GM12878 (cell line): ENCODE data around the gene SLC50A1. TPM values are rescaled to one million over a fixed set of nuclear protein-coding genes. Genes with fewer than 3 reads are reported as not detected.

Source experiments
- ATAC-seq: fragments of 200-7000 bp; cut with Tn5 transposase; 3 replicates; pipeline ENCODE4 v1.9.1; 2020; ENCODE audit warnings: mild to moderate bottlenecking, moderate library complexity
- BruUV-seq: library from RNA; stranded (reverse); fragments of 400-500 nt; replicated peaks from 2 replicates; lab custom pipeline; 2021; lab: Mats Ljungman, UMichigan
- CTCF ChIA-PET: fragments of 300-600 bp; sonication (Branson Sonifier 250); formaldehyde crosslinking; extraction: SDS; loops from one replicate; lab custom pipeline; 2021; ENCODE audit warnings: inconsistent platforms; lab: Yijun Ruan, JAX
- POLR2A ChIA-PET: fragments of 350-600 bp; formaldehyde crosslinking; extraction: SDS; loops from one replicate; lab custom pipeline; 2021; ENCODE audit warnings: inconsistent platforms; lab: Charles Lee
- RAD21 ChIA-PET: fragments of 300-600 bp; sonication (Branson Sonifier 250); formaldehyde crosslinking; loops from one replicate; lab custom pipeline; 2023; ENCODE audit warnings: antibody characterized with exemption; ENCODE audit not compliant: unreplicated experiment; lab: Charles Lee
- SMC1A ChIA-PET: fragments of 300-600 bp; sonication (Branson Sonifier 250); formaldehyde crosslinking; loops from one replicate; lab custom pipeline; 2023; ENCODE audit not compliant: unreplicated experiment, uncharacterized antibody; lab: Charles Lee
- DNase-seq: peaks from one replicate; pipeline ENCODE4 v3.0.0-alpha.2; 2011; ENCODE audit warnings: low read depth, low spot score
- FAIRE-seq: peaks from 3 replicates; lab custom pipeline; 2011; peaks lifted over from hg19 to GRCh38; lab: Jason Lieb, UNC
- H2AFZ ChIP-seq: 2 replicates; pipeline ENCODE4 v1.6.0; 2011; ENCODE audit warnings: low read depth, low read length, control low read depth; ENCODE audit not compliant: control insufficient read depth
- H3K27ac ChIP-seq: 2 replicates; pipeline ENCODE4 v1.5.1; 2011; ENCODE audit warnings: control low read depth; ENCODE audit not compliant: control insufficient read depth, insufficient read depth
- H3K27me3 ChIP-seq, 2 experiments: replicated peaks in 1 of 2; 2 replicates each; pipeline versions ENCODE4 v1.6.0 to v1.6.1; 2011; ENCODE audit warnings: low read length in 1 of 2; ENCODE audit not compliant: control insufficient read depth in 2 of 2, insufficient read depth in 2 of 2
- H3K36me3 ChIP-seq, 2 experiments: 2 replicates each; pipeline ENCODE4 v1.5.1; 2011; ENCODE audit warnings: low read length in 1 of 2; ENCODE audit not compliant: control insufficient read depth in 2 of 2, insufficient read depth in 2 of 2
- H3K4me1 ChIP-seq: 2 replicates; pipeline ENCODE4 v1.6.1; 2011; ENCODE audit warnings: mild to moderate bottlenecking, low read length, moderate library complexity, mixed read lengths; ENCODE audit not compliant: control insufficient read depth, insufficient read depth
- H3K4me2 ChIP-seq: 2 replicates; pipeline ENCODE4 v1.6.0; 2011; ENCODE audit warnings: control low read depth; ENCODE audit not compliant: control insufficient read depth, insufficient read depth
- H3K4me3 ChIP-seq: fragments of 200-600 bp; sonication (generic); 2 replicates; pipeline ENCODE4 v1.5.1; 2016
- H3K79me2 ChIP-seq: 2 replicates; pipeline ENCODE4 v1.6.0; 2011; ENCODE audit warnings: low read length; ENCODE audit not compliant: control insufficient read depth, insufficient read depth
- H3K9ac ChIP-seq: 2 replicates; pipeline ENCODE4 v1.8.0; 2011; ENCODE audit warnings: low read length, control low read depth, mixed read lengths; ENCODE audit not compliant: control insufficient read depth, insufficient read depth
- H3K9me3 ChIP-seq: replicated peaks from 3 replicates; pipeline ENCODE4 v1.5.1; 2011; ENCODE audit warnings: mild to moderate bottlenecking, low read length; ENCODE audit not compliant: control insufficient read depth, insufficient read depth
- H4K20me1 ChIP-seq: 2 replicates; pipeline ENCODE4 v1.6.0; 2011; ENCODE audit not compliant: control insufficient read depth, insufficient read depth
- EZH2 ChIP-seq: IDR thresholded peaks from 2 replicates; pipeline ENCODE4 v1.6.1; 2012; ENCODE audit warnings: low read depth, mild to moderate bottlenecking, control low read depth, inconsistent platforms, low read length, borderline replicate concordance; ENCODE audit not compliant: control insufficient read depth
- HCFC1 ChIP-seq: fragments of 150-350 bp; IDR thresholded peaks from 2 replicates; pipeline ENCODE4 v1.6.1; 2014; ENCODE audit warnings: low read length
- HSF1 ChIP-seq: fragments of 150-350 bp; IDR thresholded peaks from 2 replicates; pipeline ENCODE4 v1.6.1; 2014; ENCODE audit warnings: mild to moderate bottlenecking, low read depth, low read length
- NFIC ChIP-seq: IDR thresholded peaks from 2 replicates; pipeline ENCODE4 v1.6.1; 2012; ENCODE audit warnings: low read depth, mild to moderate bottlenecking, inconsistent platforms, low read length, moderate library complexity
- POLR2A ChIP-seq: IDR thresholded peaks from 2 replicates; pipeline ENCODE4 v1.6.1; 2011; ENCODE audit warnings: low read depth, mild to moderate bottlenecking, low read length
- SIX5 ChIP-seq: IDR thresholded peaks from 2 replicates; pipeline ENCODE4 v1.6.1; 2011; ENCODE audit warnings: mild to moderate bottlenecking, low read depth, low read length, moderate library complexity; ENCODE audit not compliant: severe bottlenecking
- YBX1 ChIP-seq: fragments of 450-650 bp; IDR thresholded peaks from 2 replicates; pipeline ENCODE4 v1.6.1; 2016; ENCODE audit warnings: antibody characterized with exemption
- ZNF687 ChIP-seq: fragments of 450-650 bp; IDR thresholded peaks from 2 replicates; pipeline ENCODE4 v1.6.1; 2017; ENCODE audit warnings: mild to moderate bottlenecking, moderate library complexity
- WGBS: methylation state at CpG from one replicate; pipeline ENCODE4 v1.1.6; 2016; ENCODE audit warnings: low lambda C conversion rate; ENCODE audit not compliant: insufficient replicate concordance, insufficient coverage; ENCODE audit errors: missing lambda C conversion rate; 5-methylcytosine and 5-hydroxymethylcytosine counted together
- in situ Hi-C: fragments of 300-500 bp; cut with MboI; formaldehyde crosslinking; loops from 9 replicates; pipeline ENCODE4 v1.14.3; 2018; ENCODE audit warnings: mixed read lengths
- intact Hi-C: fragments of 100-400 bp; cut with micrococcal nuclease; formaldehyde crosslinking; loops from one replicate; pipeline ENCODE4 v1.14.2; 2022; ENCODE audit not compliant: unreplicated experiment
- polyA plus RNA-seq, 11 experiments: library from polyadenylated mRNA; depleted of rRNA in 4 of 11; unstranded in 6 of 11; stranded (reverse) in 5 of 11; fragments of >200 nt; fragmentation: Nextera tagmentation in 4 of 11; fragmentation: Illumina TruSeq in 1 of 11; extraction: Ambion mirVana in 4 of 11; extraction: Trizol in 1 of 11; gene quantifications; 1 replicate in 1 of 11; 2 replicates in 10 of 11; pipeline versions ENCODE4 v1.2.1 to v1.2.3, GENCODE V29; 2011 to 2016; ENCODE audit warnings: inconsistent platforms in 2 of 11, missing spikeins in 2 of 11, low read depth in 1 of 11
- total RNA-seq, 4 experiments: library from RNA; depleted of rRNA in 3 of 4; stranded (reverse); fragments of >200 nt in 3 of 4; fragmentation: Illumina TruSeq in 1 of 4; extraction: Trizol in 1 of 4; gene quantifications; 2 replicates each; pipeline versions ENCODE4 v1.2.1 to v1.2.3, GENCODE V29; 2013 to 2021
- TF ChIP-seq, protein P1 (sequence below): fragments of 450-650 bp; IDR thresholded peaks from 2 replicates; pipeline ENCODE4 v1.6.1; 2017; ENCODE audit warnings: borderline replicate concordance
- TF ChIP-seq, protein P2 (sequence below): fragments of 450-650 bp; IDR thresholded peaks from 2 replicates; pipeline ENCODE4 v1.6.1; 2017; ENCODE audit warnings: antibody characterized with exemption, mild to moderate bottlenecking, moderate library complexity
- TF ChIP-seq, protein P3 (sequence below): fragments of 450-650 bp; IDR thresholded peaks from 2 replicates; pipeline ENCODE4 v1.6.1; 2017; ENCODE audit warnings: low read depth, mild to moderate bottlenecking, moderate library complexity

SLC50A1 gene
- total and polyA plus RNA-seq, 10 of the 15 experiments (the other 5 are each of a cell fraction or from before 2014, with no cell fraction given): 32.5 to 85.6 (median 54.0) TPM

GRCh38 chr1:155134322-155134721 is 1.3 kb upstream of the SLC50A1 start:
- H3K4me2 ChIP-seq: peak overlapping the region; percentile 67; the same call in 1 of the 2 replicates
- H3K9me3 ChIP-seq: no peaks in the 10 kb centered on the region
- BruUV-seq: no TSS peak
- peaks cover 0 to 3% of the 10 kb centered on the region in 2 experiments; a peak in 2 of 4 replicates for H3K36me3 ChIP-seq
- DNase-seq: no peak
- intact Hi-C loops (no loop called here), in situ Hi-C loops (no loop called here)
- no peak overlapping the region for H2AFZ ChIP-seq
- ChIA-PET CTCF (interaction anchor here (0.7 to 6.0 kb wide), 8 partner anchors 13 to 255 kb away, joined by 3 to 37 read pairs (median 4); partner anchors contain the start of genes KRTCAP2 and TRIM46), SMC1A (interaction anchor here (1.0 to 2.4 kb wide), 4 partner anchors 17 to 43 kb away, joined by 3 to 6 read pairs (median 4); no protein-coding TSS in a partner anchor), RAD21 (interaction anchor here (0.7 to 2.6 kb wide), 4 partner anchors 35 to 42 kb away, joined by 3 to 9 read pairs (median 6); partner anchors contain the start of gene KRTCAP2), POLR2A (interaction anchor here (0.5 to 1.1 kb wide), 3 partner anchors 9 to 601 kb away, joined by 3 to 4 read pairs (median 3); no protein-coding TSS in a partner anchor)
- no peak for ATAC-seq
- no peaks in the 10 kb centered on the region for H3K27me3 ChIP-seq
- no peak for FAIRE-seq
- H3K79me2 ChIP-seq: peaks cover 20% of the 10 kb centered on the region
- peaks cover 13% of the 10 kb centered on the region for H3K4me1 ChIP-seq
- no peak overlapping the region for H3K4me3 ChIP-seq
- no peaks in the 10 kb centered on the region for H4K20me1 ChIP-seq
- WGBS: 45% methylated on average over 1 of the region's 1 CpG
- H3K9ac ChIP-seq: no peak overlapping the region
- H3K27ac ChIP-seq: no peak overlapping the region
- TF ChIP-seq, protein P1, sequence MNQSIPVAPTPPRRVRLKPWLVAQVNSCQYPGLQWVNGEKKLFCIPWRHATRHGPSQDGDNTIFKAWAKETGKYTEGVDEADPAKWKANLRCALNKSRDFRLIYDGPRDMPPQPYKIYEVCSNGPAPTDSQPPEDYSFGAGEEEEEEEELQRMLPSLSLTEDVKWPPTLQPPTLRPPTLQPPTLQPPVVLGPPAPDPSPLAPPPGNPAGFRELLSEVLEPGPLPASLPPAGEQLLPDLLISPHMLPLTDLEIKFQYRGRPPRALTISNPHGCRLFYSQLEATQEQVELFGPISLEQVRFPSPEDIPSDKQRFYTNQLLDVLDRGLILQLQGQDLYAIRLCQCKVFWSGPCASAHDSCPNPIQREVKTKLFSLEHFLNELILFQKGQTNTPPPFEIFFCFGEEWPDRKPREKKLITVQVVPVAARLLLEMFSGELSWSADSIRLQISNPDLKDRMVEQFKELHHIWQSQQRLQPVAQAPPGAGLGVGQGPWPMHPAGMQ: no peak
- TF ChIP-seq, protein P2, sequence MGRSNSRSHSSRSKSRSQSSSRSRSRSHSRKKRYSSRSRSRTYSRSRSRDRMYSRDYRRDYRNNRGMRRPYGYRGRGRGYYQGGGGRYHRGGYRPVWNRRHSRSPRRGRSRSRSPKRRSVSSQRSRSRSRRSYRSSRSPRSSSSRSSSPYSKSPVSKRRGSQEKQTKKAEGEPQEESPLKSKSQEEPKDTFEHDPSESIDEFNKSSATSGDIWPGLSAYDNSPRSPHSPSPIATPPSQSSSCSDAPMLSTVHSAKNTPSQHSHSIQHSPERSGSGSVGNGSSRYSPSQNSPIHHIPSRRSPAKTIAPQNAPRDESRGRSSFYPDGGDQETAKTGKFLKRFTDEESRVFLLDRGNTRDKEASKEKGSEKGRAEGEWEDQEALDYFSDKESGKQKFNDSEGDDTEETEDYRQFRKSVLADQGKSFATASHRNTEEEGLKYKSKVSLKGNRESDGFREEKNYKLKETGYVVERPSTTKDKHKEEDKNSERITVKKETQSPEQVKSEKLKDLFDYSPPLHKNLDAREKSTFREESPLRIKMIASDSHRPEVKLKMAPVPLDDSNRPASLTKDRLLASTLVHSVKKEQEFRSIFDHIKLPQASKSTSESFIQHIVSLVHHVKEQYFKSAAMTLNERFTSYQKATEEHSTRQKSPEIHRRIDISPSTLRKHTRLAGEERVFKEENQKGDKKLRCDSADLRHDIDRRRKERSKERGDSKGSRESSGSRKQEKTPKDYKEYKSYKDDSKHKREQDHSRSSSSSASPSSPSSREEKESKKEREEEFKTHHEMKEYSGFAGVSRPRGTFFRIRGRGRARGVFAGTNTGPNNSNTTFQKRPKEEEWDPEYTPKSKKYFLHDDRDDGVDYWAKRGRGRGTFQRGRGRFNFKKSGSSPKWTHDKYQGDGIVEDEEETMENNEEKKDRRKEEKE: no peak
- TF ChIP-seq HCFC1 (no peak), HSF1 (no peak), ZNF687 (no peak), EZH2 (no peak), SIX5 (no peak), YBX1 (no peak), POLR2A (no peak), NFIC (no peak)
- TF ChIP-seq, protein P3, sequence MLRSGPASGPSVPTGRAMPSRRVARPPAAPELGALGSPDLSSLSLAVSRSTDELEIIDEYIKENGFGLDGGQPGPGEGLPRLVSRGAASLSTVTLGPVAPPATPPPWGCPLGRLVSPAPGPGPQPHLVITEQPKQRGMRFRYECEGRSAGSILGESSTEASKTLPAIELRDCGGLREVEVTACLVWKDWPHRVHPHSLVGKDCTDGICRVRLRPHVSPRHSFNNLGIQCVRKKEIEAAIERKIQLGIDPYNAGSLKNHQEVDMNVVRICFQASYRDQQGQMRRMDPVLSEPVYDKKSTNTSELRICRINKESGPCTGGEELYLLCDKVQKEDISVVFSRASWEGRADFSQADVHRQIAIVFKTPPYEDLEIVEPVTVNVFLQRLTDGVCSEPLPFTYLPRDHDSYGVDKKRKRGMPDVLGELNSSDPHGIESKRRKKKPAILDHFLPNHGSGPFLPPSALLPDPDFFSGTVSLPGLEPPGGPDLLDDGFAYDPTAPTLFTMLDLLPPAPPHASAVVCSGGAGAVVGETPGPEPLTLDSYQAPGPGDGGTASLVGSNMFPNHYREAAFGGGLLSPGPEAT: no peak
